ENCODE data around the gene CYP46A1.

GRCh38 chr14:99703381-99703780, 19.3 kb downstream of the CYP46A1 start:
- TF ChIP-seq CTCF (IDR thresholded peaks at IDR 0.05; ENCODE audit: low read length) = no peak
- TF ChIP-seq EZH2 (IDR thresholded peaks at IDR 0.05; ENCODE audit: borderline replicate concordance, low read length) = no peak
